HepG2 (cell line): ENCODE results near the gene OR2H1. TPM values are rescaled to one million over a fixed set of nuclear protein-coding genes. Genes with fewer than 3 reads are reported as not detected.

Source experiments
- ATAC-seq: fragments of 200-7000 bp; cut with Tn5 transposase; 3 replicates; pipeline ENCODE4 v1.9.1; 2020; ENCODE audit warnings: mild to moderate bottlenecking, moderate library complexity
- BruUV-seq: library from RNA; stranded (reverse); fragments of 400-500 nt; replicated peaks from 2 replicates; lab custom pipeline; 2021; lab: Mats Ljungman, UMichigan
- CTCF ChIA-PET: fragments of 300-600 bp; formaldehyde crosslinking; extraction: SDS; loops from one replicate; lab custom pipeline; 2021; ENCODE audit warnings: low total read pairs, inconsistent platforms, low intra/inter-chr PET ratio; lab: Yijun Ruan, JAX
- POLR2A ChIA-PET: fragments of 350-600 bp; sonication (Branson Sonifier 250); formaldehyde crosslinking; loops from one replicate; lab custom pipeline; 2020; ENCODE audit warnings: antibody characterized with exemption, inconsistent platforms; lab: Yijun Ruan, JAX
- DNase-seq: peaks from one replicate; pipeline ENCODE4 v3.0.0-alpha.2; 2015; ENCODE audit warnings: low spot score
- FAIRE-seq: peaks from 3 replicates; lab custom pipeline; 2011; peaks lifted over from hg19 to GRCh38; lab: Jason Lieb, UNC
- H2AFZ ChIP-seq: one replicate; pipeline ENCODE4 v1.6.1; 2011; ENCODE audit warnings: low read length, inconsistent platforms
- H3K27ac ChIP-seq: fragments of 300-600 bp; 3 replicates; pipeline ENCODE4 v1.8.0; 2011; ENCODE audit warnings: mixed run types, mild to moderate bottlenecking, mixed read lengths, low read length, inconsistent platforms; ENCODE audit not compliant: insufficient read depth; ENCODE audit errors: extremely low read length
- H3K27me3 ChIP-seq, 2 experiments: fragments of 200-600 bp in 1 of 2; 2 replicates in 1 of 2; 3 replicates in 1 of 2; pipeline versions ENCODE4 v1.6.0 to v1.8.0; 2011; ENCODE audit warnings: low read length in 2 of 2, mild to moderate bottlenecking in 2 of 2, moderate library complexity in 2 of 2, inconsistent platforms in 1 of 2; ENCODE audit not compliant: insufficient read depth in 2 of 2, control insufficient read depth in 1 of 2
- H3K36me3 ChIP-seq, 2 experiments: fragments of 200-600 bp in 1 of 2; replicated peaks in 1 of 2; 2 replicates in 1 of 2; 3 replicates in 1 of 2; pipeline versions ENCODE4 v1.5.1 to v1.8.0; 2011; ENCODE audit warnings: low read length in 2 of 2, inconsistent platforms in 1 of 2; ENCODE audit not compliant: insufficient read depth in 2 of 2, control insufficient read depth in 1 of 2
- H3K4me1 ChIP-seq: 2 replicates; pipeline ENCODE4 v1.5.1; 2012; ENCODE audit warnings: low read length, inconsistent platforms; ENCODE audit not compliant: insufficient read depth
- H3K4me2 ChIP-seq: 2 replicates; pipeline ENCODE4 v1.6.0; 2011; ENCODE audit warnings: low read depth, low read length, inconsistent platforms
- H3K4me3 ChIP-seq, 3 experiments: fragments of 200-600 bp in 1 of 3; sonication (generic), shearing (Covaris generic) in 1 of 3; replicated peaks in 1 of 3; 2 replicates each; pipeline ENCODE4 v1.5.1; 2011 to 2016; ENCODE audit warnings: low read length in 3 of 3, inconsistent platforms in 2 of 3, low read depth in 2 of 3, mild to moderate bottlenecking in 2 of 3, control low read depth in 1 of 3, mixed read lengths in 1 of 3; ENCODE audit not compliant: insufficient read depth in 1 of 3
- H3K79me2 ChIP-seq: one replicate; pipeline ENCODE4 v1.6.1; 2011; ENCODE audit warnings: low read length, inconsistent platforms; ENCODE audit not compliant: insufficient read depth
- H3K9ac ChIP-seq: 2 replicates; pipeline ENCODE4 v1.6.0; 2011; ENCODE audit warnings: mild to moderate bottlenecking, low read depth, low read length, inconsistent platforms; ENCODE audit not compliant: insufficient read depth
- H3K9me3 ChIP-seq: 2 replicates; pipeline ENCODE4 v1.5.1; 2012; ENCODE audit warnings: mild to moderate bottlenecking, low read length
- H4K20me1 ChIP-seq: 2 replicates; pipeline ENCODE4 v1.6.0; 2011; ENCODE audit warnings: inconsistent platforms, mild to moderate bottlenecking, low read length, moderate library complexity; ENCODE audit not compliant: insufficient read depth
- BRD4 ChIP-seq: sonication (generic); formaldehyde crosslinking; IDR thresholded peaks from 2 replicates; pipeline ENCODE4 v1.4.0; 2020; ENCODE audit warnings: missing genetic modification reagents
- ELF3 ChIP-seq: IDR thresholded peaks from 2 replicates; pipeline ENCODE4 v1.6.1; 2016; ENCODE audit warnings: missing genetic modification reagents, missing compliant biosample characterization
- GATA4 ChIP-seq: sonication (generic); IDR thresholded peaks from 2 replicates; pipeline ENCODE4 v1.6.1; 2016; ENCODE audit warnings: antibody characterized with exemption, low read depth, borderline replicate concordance
- HMG20B ChIP-seq: conservative IDR thresholded peaks from 2 replicates; pipeline ENCODE4 v1.6.1; 2016; ENCODE audit warnings: missing genetic modification reagents, missing compliant biosample characterization
- HNRNPK ChIP-seq: fragments of 200-400 bp; formaldehyde crosslinking; IDR thresholded peaks from 2 replicates; pipeline ENCODE4 v1.6.1; 2018; ENCODE audit warnings: low read length, low read depth, moderate library complexity, mild to moderate bottlenecking; ENCODE audit not compliant: poor library complexity, severe bottlenecking
- HNRNPUL1 ChIP-seq: fragments of 200-400 bp; formaldehyde crosslinking; IDR thresholded peaks from 2 replicates; pipeline ENCODE4 v1.6.1; 2017; ENCODE audit warnings: low read depth, mild to moderate bottlenecking, low read length, moderate library complexity
- IRX3 ChIP-seq: sonication (generic); formaldehyde crosslinking; IDR thresholded peaks from 2 replicates; pipeline ENCODE4 v1.8.1; 2023; ENCODE audit warnings: mild to moderate bottlenecking, low read depth, missing genetic modification reagents, borderline replicate concordance
- KDM1A ChIP-seq: IDR thresholded peaks from 2 replicates; pipeline ENCODE4 v1.6.1; 2016; ENCODE audit warnings: missing compliant biosample characterization
- MAX ChIP-seq: IDR thresholded peaks from 2 replicates; pipeline ENCODE4 v1.6.1; 2012; ENCODE audit warnings: inconsistent platforms
- MIER2 ChIP-seq: IDR thresholded peaks from 2 replicates; pipeline ENCODE4 v1.6.1; 2016; ENCODE audit warnings: missing biosample characterization, missing genetic modification reagents
- NFKBIZ ChIP-seq: IDR thresholded peaks from 2 replicates; pipeline ENCODE4 v1.6.1; 2018; ENCODE audit warnings: missing genetic modification reagents, missing compliant biosample characterization
- PHF5A ChIP-seq: IDR thresholded peaks from one replicate; pipeline ENCODE4 v1.6.1; 2018; ENCODE audit warnings: low read depth, missing genetic modification reagents; ENCODE audit not compliant: unreplicated experiment
- SMAD3 ChIP-seq: sonication (generic); formaldehyde crosslinking; IDR thresholded peaks from 2 replicates; pipeline ENCODE4 v1.4.0; 2020; ENCODE audit warnings: missing genetic modification reagents
- THAP11 ChIP-seq: IDR thresholded peaks from 2 replicates; pipeline ENCODE4 v1.6.1; 2016; ENCODE audit warnings: missing biosample characterization, missing genetic modification reagents
- ZGPAT ChIP-seq: IDR thresholded peaks from 2 replicates; pipeline ENCODE4 v1.6.1; 2016; ENCODE audit warnings: mild to moderate bottlenecking
- ZNF142 ChIP-seq: sonication (generic); formaldehyde crosslinking; IDR thresholded peaks from 2 replicates; pipeline ENCODE4 v1.4.0; 2020; ENCODE audit warnings: missing genetic modification reagents
- ZNF260 ChIP-seq: sonication (generic); formaldehyde crosslinking; IDR thresholded peaks from 2 replicates; pipeline ENCODE4 v1.4.0; 2020; ENCODE audit warnings: missing genetic modification reagents, low read depth, mild to moderate bottlenecking, borderline replicate concordance
- ZSCAN30 ChIP-seq: sonication (generic); formaldehyde crosslinking; IDR thresholded peaks from 2 replicates; pipeline ENCODE4 v1.5.0; 2020; ENCODE audit warnings: mild to moderate bottlenecking, missing genetic modification reagents
- WGBS: methylation state at CpG from one replicate; pipeline ENCODE4 v1.1.6; 2017; ENCODE audit warnings: low lambda C conversion rate; 5-methylcytosine and 5-hydroxymethylcytosine counted together
- in situ Hi-C: cut with HindIII; loops from 2 replicates; pipeline ENCODE4 v1.10.0; 2017; ENCODE audit warnings: low pct_unique_long_range_greater_than_20kb; ENCODE audit not compliant: extremely low pct_ligation_motif_present
- intact Hi-C: fragments of 100-400 bp; cut with micrococcal nuclease; formaldehyde crosslinking; loops from one replicate; pipeline ENCODE4 v1.10.0; 2022; ENCODE audit not compliant: unreplicated experiment
- polyA plus RNA-seq, 8 experiments: library from polyadenylated mRNA; depleted of rRNA in 3 of 8; stranded (reverse) in 7 of 8; unstranded in 1 of 8; fragments of >200 nt; fragmentation: Illumina TruSeq in 4 of 8; extraction: Trizol in 4 of 8; gene quantifications; 2 replicates each; pipeline versions ENCODE4 v1.2.1 to v1.2.3, GENCODE V29; 2011 to 2016; ENCODE audit warnings: low read depth in 4 of 8, missing spikeins in 1 of 8, mixed read lengths in 1 of 8; ENCODE audit not compliant: insufficient read depth in 1 of 8
- total RNA-seq, 5 experiments: library from RNA; depleted of rRNA; stranded (reverse); fragments of >200 nt; fragmentation: Illumina TruSeq; extraction: Trizol; gene quantifications; 2 replicates each; pipeline ENCODE4 v1.2.3, GENCODE V29; 2016; ENCODE audit warnings: low read depth in 1 of 5

Gene OR2H1
- total and polyA plus RNA-seq, 2 of the 13 experiments (the other 11 are each of a cell fraction or from before 2014, with no cell fraction given), result 0.15 TPM; not detected in 1

- no peak for TF ChIP-seq PHF5A
- TF ChIP-seq, all 625 proteins: peak for 0
These were observed 9.3 kb upstream of the OR2H1 start (continued) for GRCh38 chr6:29447670-29448069.

- Histone ChIP-seq H2AFZ (no peak overlapping the region), H3K9me3 (no peaks in the 10 kb centered on the region), H3K27ac (no peak overlapping the region), H3K27me3 (no peaks in the 10 kb centered on the region), H3K4me2 (no peak overlapping the region), H3K79me2 (no peaks in the 10 kb centered on the region), H3K4me3 (no peak overlapping the region), H3K9ac (no peak overlapping the region), H3K36me3 (no peaks in the 10 kb centered on the region), H4K20me1 (no peaks in the 10 kb centered on the region), H3K4me1 (no peaks in the 10 kb centered on the region)
- in situ Hi-C loops (no loop called here), intact Hi-C loops (no loop called here)
- ChIA-PET CTCF (no interaction called here), POLR2A (no interaction called here)
- FAIRE-seq (no peak), DNase-seq (no peak), ATAC-seq (no peak)
- no TSS peak for BruUV-seq
- WGBS, result 12% methylated on average over 3 of the region's 3 CpGs
- TF ChIP-seq HNRNPUL1, result no peak
- TF ChIP-seq GATA4, result no peak
- TF ChIP-seq HMG20B (CRISPR knock-in tag), result no peak
- no peak for TF ChIP-seq ELF3 (CRISPR knock-in tag)
- no peak for TF ChIP-seq THAP11
- TF ChIP-seq MIER2 (CRISPR knock-in tag), result no peak
- no peak for TF ChIP-seq ZNF260 (CRISPR knock-in tag)
- no peak for TF ChIP-seq MAX
- TF ChIP-seq IRX3 (CRISPR knock-in tag), result no peak
- no peak for TF ChIP-seq ZGPAT
- TF ChIP-seq HNRNPK, result no peak
- no peak for TF ChIP-seq ZNF142
- TF ChIP-seq BRD4, result no peak
- TF ChIP-seq SMAD3, result no peak
- no peak for TF ChIP-seq ZSCAN30
- no peak for TF ChIP-seq NFKBIZ (CRISPR knock-in tag)
- no peak for TF ChIP-seq KDM1A (CRISPR knock-in tag)
These were observed 5.3 kb upstream of the OR2H1 start for GRCh38 chr6:29451471-29452193.
